Thyroid gland (tissue), 4 donors: ENCODE results near the gene KISS1R.
A peak's percentile ranks its signal among the peaks of the same experiment; 100 is the strongest.

Experiments
- CTCF ChIP-seq, 6 experiments: fragments of 200-600 bp in 3 of 6; fragments of 450-650 bp in 3 of 6; sonication (generic) in 3 of 6; IDR thresholded peaks; one replicate each; pipeline ENCODE4 v1.5.1; 2016 to 2019; ENCODE audit warnings: antibody characterized with exemption in 6 of 6, mild to moderate bottlenecking in 2 of 6, inconsistent platforms in 1 of 6, moderate library complexity in 1 of 6
- POLR2A ChIP-seq, 2 donors: fragments of 450-650 bp; IDR thresholded peaks; one replicate each; pipeline ENCODE4 v1.6.1; 2017; ENCODE audit warnings: antibody characterized with exemption in 2 of 2, mild to moderate bottlenecking in 2 of 2, moderate library complexity in 1 of 2

GRCh38 chr19:925526-926322 is 8.6 kb downstream of the KISS1R start, which contains the start of gene ARID3A:
- TF ChIP-seq CTCF (IDR thresholded peaks at IDR 0.05), result no peak
- TF ChIP-seq POLR2A (IDR thresholded peaks at IDR 0.05), result peak in 1 of 2 donors; percentile 39
